ENCODE measurements around the gene RACGAP1. TPM values are rescaled to one million over a fixed set of nuclear protein-coding genes. Genes with fewer than 3 reads are reported as not detected.

Gene RACGAP1
- total and polyA plus RNA-seq, 2 of the 4 experiments (the other 2 are of a cell fraction), result 37.9 to 110 TPM

DNA sequence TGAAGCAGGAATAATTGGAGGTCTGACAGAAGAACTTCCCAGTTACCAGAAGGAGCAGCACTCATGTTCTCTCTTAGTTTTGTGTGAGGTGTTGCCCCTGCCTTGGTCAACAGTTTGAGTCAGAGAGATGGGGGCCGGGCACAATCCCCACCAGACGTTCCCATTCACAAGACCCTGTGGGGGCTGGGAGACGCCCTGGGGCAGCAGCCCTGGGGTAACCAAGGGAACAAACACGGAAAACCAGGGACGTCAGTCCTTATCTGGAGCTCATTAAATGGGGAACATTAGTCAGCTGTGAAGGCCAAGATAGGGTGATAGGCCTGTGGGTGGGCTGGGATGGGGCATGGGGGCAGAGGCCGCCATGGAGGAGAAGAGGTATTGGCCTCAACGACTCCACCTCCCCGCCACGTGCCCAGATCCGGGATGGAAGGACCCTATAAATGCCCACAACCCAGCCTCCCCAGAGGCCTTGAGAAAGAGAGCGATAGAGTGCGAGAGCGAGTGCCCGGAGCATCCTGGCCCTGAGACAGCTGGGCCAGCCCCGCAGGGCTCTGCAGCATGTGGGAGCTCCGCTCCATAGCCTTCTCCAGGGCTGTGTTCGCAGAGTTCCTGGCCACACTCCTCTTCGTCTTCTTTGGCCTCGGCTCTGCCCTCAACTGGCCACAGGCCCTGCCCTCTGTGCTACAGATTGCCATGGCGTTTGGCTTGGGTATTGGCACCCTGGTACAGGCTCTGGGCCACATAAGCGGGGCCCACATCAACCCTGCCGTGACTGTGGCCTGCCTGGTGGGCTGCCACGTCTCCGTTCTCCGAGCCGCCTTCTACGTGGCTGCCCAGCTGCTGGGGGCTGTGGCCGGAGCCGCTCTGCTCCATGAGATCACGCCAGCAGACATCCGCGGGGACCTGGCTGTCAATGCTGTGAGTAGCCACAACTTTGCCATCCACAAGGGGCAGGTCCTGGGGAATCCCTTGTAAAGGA lies 74.7 kb downstream of the RACGAP1 start, which contains the start of gene AQP2 (continued):
- TF ChIP-seq MXI1 (IDR thresholded peaks at IDR 0.05; ENCODE audit: borderline replicate concordance, low read depth, low read length), result no peak

DNA sequence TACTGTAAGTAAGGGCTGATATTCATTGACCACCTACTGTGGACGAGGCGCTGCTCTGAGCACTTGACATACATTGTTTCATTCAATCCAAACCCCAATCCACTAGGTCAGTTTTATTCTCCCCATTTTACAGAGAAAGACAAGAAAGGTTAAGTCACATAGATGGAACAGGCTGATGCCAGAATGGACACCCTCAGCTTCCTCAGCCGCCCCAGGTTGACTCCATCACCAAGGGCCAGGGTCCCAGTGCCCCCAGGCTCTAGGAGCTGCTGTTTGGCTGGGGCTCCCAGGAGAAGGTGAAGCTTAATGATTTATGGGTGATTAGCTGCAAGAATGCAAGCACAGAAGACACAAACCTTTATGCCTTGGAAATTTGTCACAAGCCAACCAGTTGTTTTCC lies 75.4 kb downstream of the RACGAP1 start:
- CTCF ChIA-PET, result no interaction called here
- no TSS peak for BruUV-seq (replicated peaks)

More for the DNA sequence above, 75.4 kb downstream of the RACGAP1 start:
- Histone ChIP-seq H3K9me3 (ENCODE audit: control insufficient read depth, insufficient read depth, low read length) (no peaks in the 10 kb centered on the region), H2BK20ac (ENCODE audit: low read depth, low read length) (no peak overlapping the region), H2AK9ac (replicated peaks; ENCODE audit: low read depth, low read length, poor library complexity) (no peak overlapping the region), H2AK5ac (ENCODE audit: low read depth, low read length) (no peak overlapping the region), H3K9ac (ENCODE audit: low read depth, low read length) (no peak overlapping the region), H3K23ac (ENCODE audit: low read depth, low read length) (no peak overlapping the region), H4K91ac (ENCODE audit: insufficient read depth, low read depth, low read length) (no peak overlapping the region), H3K4me2 (ENCODE audit: low read depth, low read length) (no peak overlapping the region), H4K8ac (ENCODE audit: low read depth in 2 of 2, low read length in 2 of 2) (no peak overlapping the region), H3K27me3 (ENCODE audit: control insufficient read depth, insufficient read depth, low read length) (peaks cover 47% of the 10 kb centered on the region), H3K4me3 (ENCODE audit: insufficient read depth, low read depth, low read length) (no peak overlapping the region), H3K9me1 (ENCODE audit: insufficient read depth, low read length) (0 out of 2 replicates have a peak, but pooled peaks cover under 1% of the 10 kb centered on the region), H3K4me1 (ENCODE audit: control insufficient read depth, insufficient read depth, low read length) (no peaks in the 10 kb centered on the region; the same call in 1 of the 2 replicates), H3K4ac (ENCODE audit: low read depth, low read length) (no peak overlapping the region), H3K18ac (ENCODE audit: low read depth, low read length) (no peak overlapping the region), H2AFZ (replicated peaks; ENCODE audit: low read length, poor library complexity) (no peak overlapping the region), H4K5ac (ENCODE audit: low read depth, low read length) (no peak overlapping the region), H2BK5ac (ENCODE audit: low read depth, low read length, poor library complexity, severe bottlenecking) (no peak overlapping the region), H3K14ac (replicated peaks; ENCODE audit: low read depth, low read length) (no peak overlapping the region), H3K79me1 (ENCODE audit: low read depth in 1 of 2, low read length in 2 of 2) (no peaks in the 10 kb centered on the region), H3K36me3 (ENCODE audit: control insufficient read depth, insufficient read depth, low read length) (no peaks in the 10 kb centered on the region), H3K27ac (ENCODE audit: insufficient read depth, low read length) (no peak overlapping the region), H4K20me1 (ENCODE audit: insufficient read depth, low read length) (no peaks in the 10 kb centered on the region), H3K56ac (ENCODE audit: extremely low read depth, insufficient read depth, low read length) (no peak overlapping the region), H2BK120ac (ENCODE audit: low read depth, low read length) (no peak overlapping the region), H2BK15ac (ENCODE audit: low read depth, low read length) (no peak overlapping the region)
- TF ChIP-seq RAD21 (IDR thresholded peaks at IDR 0.05; ENCODE audit: low read length), result no peak
- no peak for TF ChIP-seq NFE2L2 (IDR thresholded peaks at IDR 0.05; ENCODE audit: low read depth, low read length)
- TF ChIP-seq SMC3 (IDR thresholded peaks at IDR 0.05; ENCODE audit: low read depth, low read length), result no peak
- no peak for TF ChIP-seq RFX5 (IDR thresholded peaks at IDR 0.05; ENCODE audit: low read depth, low read length)
- no peak for TF ChIP-seq MXI1 (IDR thresholded peaks at IDR 0.05; ENCODE audit: borderline replicate concordance, low read depth, low read length)
- TF ChIP-seq, protein P1, sequence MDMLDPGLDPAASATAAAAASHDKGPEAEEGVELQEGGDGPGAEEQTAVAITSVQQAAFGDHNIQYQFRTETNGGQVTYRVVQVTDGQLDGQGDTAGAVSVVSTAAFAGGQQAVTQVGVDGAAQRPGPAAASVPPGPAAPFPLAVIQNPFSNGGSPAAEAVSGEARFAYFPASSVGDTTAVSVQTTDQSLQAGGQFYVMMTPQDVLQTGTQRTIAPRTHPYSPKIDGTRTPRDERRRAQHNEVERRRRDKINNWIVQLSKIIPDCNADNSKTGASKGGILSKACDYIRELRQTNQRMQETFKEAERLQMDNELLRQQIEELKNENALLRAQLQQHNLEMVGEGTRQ (IDR thresholded peaks at IDR 0.05; ENCODE audit: low read depth, low read length), result no peak
- no peak for TF ChIP-seq FOS (IDR thresholded peaks at IDR 0.05; ENCODE audit: low read depth, low read length)
- TF ChIP-seq CEBPB (IDR thresholded peaks at IDR 0.05; ENCODE audit: low read depth, low read length), result no peak
- dilution Hi-C loops (cut with HindIII; ENCODE audit: low sequenced_read_pairs, unreplicated experiment) (no loop called here), intact Hi-C loops (cut with micrococcal nuclease) (no loop called here), in situ Hi-C loops (cut with MboI; ENCODE audit: low sequenced_read_pairs) (loop anchor here (5.0 kb wide), 1 partner anchor 83 kb away; no protein-coding TSS in a partner anchor)
- POLR2A ChIA-PET (ENCODE audit: unreplicated experiment), result no interaction called here
- ATAC-seq (ENCODE audit: low read depth) (no peak), DNase-seq (no peak)
- WGBS, 2 experiments (ENCODE audit: extremely low coverage in 2 of 2, insufficient read length in 1 of 2), result no CpG with 5 or more reads among the region's 3 CpGs

Data from IMR-90 (cell line).